Umbilical cord (tissue), 2 donors: Measurements from ENCODE around the gene HMCN2. TPM values are rescaled to one million over a fixed set of nuclear protein-coding genes. Genes with fewer than 3 reads are reported as not detected.

ENCODE experiments used
- DNase-seq: peaks from one replicate; pipeline ENCODE4 v3.0.0-alpha.2; 2015; ENCODE audit warnings: low spot score
- total RNA-seq: library from RNA; depleted of rRNA; stranded (reverse); fragments of >200 nt; gene quantifications from one replicate; pipeline ENCODE4 v1.2.3, GENCODE V29; 2014; ENCODE audit warnings: low replicate concordance; ENCODE audit not compliant: insufficient read depth

The HMCN2 gene
- total RNA-seq, 1 donor from 2014 or later: 7.5 TPM

DNA sequence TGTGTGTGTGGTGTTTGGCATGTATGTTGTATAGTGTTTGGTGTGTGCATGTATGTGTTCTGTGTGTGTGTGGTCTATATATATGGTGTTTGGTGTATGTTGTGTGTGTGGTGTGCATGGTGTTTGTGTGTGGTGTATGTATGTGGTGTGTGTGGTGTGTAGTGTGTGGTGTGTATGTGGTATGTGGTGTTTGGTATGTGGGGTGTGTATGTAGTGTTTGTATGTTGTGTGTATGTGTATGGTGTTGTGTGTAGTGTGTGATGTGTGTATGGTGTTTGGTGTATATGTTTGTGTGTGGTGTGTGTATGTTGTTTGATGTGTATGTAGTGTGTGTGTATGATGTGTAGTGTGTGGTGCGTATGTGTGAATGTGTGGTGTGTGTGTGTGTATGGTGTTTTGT lies 78.8 kb downstream of the HMCN2 start:
- DNase-seq: no peak

DNA sequence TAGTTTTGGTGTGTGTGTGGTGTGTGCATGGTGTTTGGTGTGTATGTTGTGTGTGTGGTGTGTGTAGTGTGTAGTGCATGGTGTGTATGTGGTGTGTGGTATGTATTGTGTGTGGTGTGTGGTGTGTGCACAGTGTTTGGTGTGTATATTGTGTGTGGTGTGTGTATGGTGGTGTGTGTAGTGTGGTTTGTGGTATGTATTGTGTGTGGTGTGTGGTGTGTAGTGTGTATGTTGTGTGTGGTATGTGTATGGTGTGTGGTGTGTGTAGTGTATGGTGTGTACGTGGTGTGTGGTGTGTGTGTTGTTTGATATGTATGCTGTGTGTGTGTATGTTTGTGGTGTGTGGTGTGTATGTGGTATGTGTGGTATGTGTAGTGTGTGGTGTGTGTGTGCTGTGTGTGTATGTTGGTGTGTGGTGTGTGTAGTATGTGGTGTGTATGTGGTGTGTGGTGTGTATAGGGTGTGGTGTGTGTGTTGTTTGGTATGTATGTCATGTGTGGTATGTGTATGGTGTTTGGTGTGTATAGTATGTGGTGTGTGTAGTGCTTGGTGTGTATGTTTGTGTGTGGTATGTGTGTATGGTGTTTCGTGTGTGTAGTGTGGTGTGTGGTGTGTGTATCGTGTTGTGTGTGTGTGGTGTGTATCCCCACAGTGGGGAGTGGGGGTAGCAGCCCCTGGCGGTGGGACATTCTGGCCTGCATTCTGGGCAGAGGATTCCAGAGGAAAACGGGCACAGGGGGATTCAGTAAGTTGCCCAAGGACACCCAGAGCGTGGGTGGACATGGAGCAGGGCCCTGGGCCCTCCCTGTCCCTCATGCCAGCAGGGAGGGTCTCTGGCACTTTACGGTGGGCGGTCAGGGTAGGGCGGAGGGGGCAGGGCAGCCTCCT lies 79.7 kb downstream of the HMCN2 start:
- DNase-seq: no peak

DNA sequence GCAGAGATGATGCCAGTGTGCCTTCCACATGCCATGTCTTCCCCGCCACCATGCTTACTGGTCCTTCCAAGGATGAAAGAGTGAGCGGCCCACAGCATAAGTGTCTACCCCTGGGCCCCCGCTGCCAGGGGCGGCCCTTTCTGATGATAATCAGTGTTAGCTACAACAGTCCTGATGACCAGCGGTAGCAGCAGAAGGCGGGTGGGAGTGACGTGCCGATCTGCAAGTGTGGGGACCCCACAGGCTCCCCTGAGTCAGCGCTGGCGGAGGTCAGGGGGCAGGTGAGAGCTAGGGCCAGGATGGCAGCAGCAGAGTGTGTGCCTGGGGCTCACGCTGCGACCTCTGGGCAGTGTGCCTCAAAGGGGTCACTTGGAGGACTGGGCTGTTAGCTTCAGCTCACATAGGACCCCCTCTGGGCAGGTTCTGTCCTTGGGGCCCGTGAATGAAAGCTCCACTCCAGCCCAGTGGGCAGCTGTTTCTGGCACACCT lies 80.4 kb downstream of the HMCN2 start:
- no peak for DNase-seq

DNA sequence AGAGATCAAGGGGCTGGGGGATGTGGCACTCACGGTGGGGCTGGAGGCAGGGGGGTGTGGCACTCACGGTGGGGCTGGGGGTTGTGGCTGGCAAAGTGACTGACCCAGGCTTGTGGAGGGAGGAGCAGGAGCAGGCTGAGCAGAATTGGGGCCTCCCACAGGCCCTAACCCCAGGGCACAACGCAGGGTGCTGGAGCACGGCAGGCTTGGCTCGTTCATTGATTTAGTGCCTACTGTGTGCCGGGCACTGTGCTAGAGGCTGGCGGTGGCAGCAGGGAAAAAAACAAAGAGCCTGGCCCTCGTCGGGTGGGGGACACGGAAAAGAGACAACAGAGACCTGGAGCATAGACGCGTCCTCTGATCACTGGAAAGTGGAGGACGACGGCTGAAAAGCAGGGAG lies 80.9 kb downstream of the HMCN2 start:
- DNase-seq: no peak

DNA sequence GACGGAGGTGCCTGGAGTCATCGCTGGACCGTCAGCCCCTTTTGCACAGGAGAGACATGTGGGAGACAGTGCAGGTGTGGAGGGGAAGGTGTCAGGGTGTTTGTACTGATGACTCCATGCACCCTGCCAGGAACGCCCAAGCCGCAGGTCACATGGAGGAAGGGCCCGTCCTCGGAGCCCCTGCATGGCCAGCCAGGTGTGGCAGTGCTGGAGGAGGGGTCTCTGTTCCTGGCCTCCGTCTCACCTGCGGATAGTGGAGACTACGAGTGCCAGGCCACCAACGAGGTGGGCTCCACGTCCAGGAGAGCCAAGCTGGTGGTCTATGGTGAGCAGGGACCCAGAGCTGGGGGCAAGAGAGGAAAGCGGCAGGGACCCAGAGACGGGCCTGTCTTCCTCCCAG lies 81.5 kb downstream of the HMCN2 start:
- DNase-seq: no peak

DNA sequence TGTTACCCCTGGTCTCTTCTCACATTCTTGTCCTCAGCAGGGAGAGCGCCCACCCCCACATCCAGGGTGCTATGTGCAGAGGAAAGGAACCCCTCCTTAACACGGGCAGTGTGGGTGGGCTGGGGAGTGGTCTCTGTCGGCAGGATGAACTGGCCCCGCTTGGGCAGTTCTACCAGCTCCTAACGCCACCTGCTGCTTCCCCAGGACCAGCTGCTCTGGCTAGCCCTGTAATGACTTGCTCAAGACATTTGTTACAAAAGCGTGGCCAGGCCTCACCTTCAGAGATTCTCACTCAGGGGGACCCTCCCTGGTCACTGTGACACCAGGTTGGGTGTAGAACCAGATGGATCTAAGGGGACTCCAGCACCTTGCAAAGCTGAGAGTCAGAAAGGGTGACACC lies 82.4 kb downstream of the HMCN2 start:
- no peak for DNase-seq

DNA sequence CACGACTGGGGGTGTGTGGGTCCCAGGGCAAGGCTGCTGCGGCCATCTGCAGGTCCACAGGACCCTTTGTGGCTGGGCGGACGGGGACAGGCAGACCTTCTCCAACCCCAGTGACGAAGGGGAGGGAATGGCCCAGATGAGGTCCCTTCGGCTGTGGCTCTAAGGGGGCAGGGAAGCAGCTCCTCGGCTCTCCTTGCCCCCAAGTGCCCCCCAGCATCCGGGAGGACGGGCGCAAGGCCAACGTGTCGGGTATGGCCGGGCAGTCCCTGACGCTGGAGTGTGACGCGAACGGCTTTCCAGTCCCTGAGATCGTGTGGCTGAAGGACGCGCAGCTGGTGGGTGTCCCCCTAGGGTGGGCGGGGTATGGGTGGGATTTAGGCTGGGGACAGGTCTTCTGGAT lies 82.8 kb downstream of the HMCN2 start:
- DNase-seq: no peak

DNA sequence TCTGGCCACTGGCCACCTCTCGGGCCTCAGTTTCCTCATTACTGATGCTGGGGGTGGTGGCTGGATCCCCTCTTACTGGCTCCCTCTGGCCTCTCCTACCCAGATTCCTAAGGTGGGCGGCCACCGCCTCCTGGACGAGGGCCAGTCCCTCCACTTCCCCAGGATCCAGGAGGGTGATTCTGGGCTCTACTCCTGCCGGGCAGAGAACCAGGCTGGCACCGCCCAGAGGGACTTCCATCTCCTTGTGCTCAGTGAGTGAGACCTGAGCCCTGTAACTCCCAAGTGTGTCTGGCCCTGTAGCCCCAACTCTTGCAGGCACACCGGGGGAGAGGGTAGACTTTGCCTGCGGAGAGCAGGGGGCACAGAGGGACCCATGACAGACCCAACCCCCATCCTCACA lies 83.3 kb downstream of the HMCN2 start:
- DNase-seq: no peak

DNA sequence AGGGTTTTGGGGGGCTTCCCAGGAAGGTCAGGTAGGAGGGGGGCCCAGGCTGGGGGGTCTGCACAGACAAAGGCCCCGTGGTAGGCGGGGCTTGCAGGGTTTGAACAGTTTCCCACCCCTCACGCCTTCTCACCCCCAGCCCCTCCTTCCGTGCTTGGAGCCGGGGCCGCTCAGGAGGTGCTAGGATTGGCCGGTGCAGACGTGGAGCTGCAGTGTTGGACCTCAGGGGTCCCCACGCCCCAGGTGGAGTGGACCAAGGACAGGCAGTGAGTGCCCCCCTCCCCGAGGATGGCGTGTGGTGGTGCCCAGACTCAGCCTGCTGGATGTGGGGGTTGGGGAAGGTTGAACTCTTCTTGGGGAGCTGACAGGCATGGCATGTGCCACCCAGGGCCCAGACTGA lies 83.8 kb downstream of the HMCN2 start:
- DNase-seq: no peak

DNA sequence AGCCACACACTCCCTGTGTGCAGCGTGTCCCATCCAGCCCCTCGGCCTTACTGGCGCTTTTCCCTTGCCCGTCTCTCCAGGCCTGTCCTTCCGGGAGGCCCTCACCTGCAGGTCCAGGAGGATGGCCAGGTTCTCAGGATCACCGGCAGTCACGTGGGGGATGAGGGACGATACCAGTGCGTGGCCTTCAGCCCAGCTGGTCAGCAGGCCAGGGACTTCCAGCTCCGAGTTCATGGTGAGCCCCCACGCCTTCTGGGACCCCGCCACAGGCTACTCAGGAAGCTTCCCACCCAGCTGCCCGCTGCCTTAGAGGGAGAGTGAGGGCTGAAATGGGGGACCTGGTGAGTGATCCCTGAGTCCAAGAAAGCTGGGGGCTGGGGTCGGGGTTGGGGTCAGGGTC lies 85.8 kb downstream of the HMCN2 start:
- no peak for DNase-seq

DNA sequence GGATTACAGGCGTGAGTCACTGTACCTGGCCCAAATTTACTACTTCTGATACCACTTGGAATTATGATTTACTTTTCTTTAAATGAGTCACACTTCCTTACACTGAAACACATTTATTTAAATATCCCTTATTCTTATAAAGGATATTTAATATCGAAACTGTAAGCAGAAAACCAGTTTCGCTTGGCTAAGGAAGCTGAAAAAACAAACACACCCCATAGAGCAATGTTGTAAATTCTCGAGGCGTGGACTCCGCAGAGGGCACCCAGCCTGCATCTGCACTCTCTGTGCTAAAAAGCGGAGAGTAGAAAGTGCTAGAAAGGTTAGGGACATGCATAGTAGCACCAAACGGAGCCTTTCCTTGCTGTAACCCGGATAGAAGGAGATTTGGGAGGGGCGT lies 86.5 kb downstream of the HMCN2 start:
- no peak for DNase-seq

DNA sequence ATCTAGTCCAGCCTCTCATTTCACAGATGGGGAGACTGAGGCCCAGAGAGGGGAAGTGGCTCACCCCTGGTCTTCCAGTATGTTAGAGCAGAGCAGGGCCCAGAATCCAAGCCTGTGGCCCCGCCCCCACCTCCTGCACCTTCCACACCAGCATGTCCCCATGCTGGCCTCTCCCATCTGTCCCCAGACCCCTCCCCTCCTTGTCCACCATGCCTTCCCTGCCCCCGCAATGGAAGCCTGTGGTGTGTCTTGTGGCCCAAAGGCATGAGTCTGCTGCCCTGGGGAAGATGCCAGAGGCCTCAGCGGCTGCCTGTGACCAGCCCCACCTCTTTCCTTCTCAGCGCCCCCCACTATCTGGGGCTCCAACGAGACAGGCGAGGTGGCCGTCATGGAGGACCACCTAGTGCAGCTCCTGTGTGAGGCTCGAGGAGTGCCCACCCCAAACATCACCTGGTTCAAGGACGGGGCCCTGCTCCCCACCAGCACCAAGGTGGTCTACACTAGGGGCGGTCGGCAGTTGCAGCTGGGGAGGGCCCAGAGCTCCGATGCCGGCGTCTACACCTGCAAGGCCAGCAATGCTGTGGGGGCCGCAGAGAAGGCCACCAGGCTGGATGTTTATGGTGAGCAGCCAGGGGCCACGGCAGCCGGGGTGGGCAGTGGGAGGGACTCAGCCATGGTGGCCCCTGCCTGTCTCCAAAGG lies 87.2 kb downstream of the HMCN2 start:
- DNase-seq: no peak

DNA sequence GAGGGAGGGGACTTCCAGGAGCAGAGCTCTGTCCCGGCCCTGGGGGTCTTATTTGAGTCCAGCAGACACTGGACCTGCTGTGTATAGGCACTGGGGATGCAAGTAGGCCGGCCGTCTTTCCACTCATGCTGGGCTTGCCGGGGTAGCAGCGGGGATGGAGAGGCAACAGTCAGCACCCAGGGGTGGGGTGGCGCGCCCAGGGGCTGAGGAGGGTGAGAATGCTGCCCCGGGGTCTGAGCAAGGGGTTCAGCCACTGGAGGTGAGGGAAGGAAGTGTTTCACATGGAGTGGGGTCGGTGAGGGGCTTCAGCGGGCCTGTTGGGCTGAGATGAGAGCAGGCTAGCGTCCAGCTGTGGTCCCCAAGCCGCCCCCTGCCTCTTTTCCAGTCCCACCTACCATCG lies 88.8 kb downstream of the HMCN2 start:
- DNase-seq: no peak

DNA sequence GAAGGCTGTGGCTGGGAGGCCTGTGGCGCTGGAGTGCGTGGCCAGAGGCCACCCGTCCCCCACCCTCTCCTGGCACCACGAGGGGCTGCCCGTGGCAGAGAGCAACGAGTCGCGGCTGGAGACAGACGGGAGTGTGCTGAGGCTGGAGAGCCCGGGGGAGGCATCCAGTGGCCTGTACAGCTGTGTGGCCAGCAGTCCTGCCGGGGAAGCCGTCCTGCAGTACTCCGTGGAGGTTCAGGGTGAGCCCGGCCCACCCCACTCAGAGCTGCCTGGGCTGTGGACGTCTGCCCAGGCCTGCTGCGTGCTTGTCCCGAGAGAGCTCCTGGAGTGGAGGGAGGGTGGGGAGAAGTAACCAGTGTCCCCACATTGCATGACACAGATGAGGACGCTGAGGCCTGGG lies 89.2 kb downstream of the HMCN2 start:
- no peak for DNase-seq

DNA sequence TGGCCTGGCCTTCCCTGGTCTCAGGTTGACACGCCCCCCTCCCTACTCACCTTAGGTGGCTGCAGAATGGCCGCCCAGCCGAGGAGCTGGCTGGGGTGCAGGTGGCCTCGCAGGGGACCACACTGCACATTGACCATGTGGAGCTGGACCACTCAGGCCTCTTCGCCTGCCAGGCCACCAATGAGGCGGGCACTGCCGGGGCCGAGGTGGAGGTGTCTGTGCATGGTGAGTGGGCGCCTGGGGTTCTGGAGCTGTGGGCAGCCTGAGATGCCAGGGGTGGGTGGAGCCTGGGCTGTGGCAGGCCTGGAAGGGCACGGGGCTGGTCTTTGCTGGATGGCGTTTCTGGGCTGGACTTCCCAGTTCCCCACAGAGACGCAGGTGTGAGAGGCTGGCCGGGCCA lies 90.5 kb downstream of the HMCN2 start:
- DNase-seq: no peak

DNA sequence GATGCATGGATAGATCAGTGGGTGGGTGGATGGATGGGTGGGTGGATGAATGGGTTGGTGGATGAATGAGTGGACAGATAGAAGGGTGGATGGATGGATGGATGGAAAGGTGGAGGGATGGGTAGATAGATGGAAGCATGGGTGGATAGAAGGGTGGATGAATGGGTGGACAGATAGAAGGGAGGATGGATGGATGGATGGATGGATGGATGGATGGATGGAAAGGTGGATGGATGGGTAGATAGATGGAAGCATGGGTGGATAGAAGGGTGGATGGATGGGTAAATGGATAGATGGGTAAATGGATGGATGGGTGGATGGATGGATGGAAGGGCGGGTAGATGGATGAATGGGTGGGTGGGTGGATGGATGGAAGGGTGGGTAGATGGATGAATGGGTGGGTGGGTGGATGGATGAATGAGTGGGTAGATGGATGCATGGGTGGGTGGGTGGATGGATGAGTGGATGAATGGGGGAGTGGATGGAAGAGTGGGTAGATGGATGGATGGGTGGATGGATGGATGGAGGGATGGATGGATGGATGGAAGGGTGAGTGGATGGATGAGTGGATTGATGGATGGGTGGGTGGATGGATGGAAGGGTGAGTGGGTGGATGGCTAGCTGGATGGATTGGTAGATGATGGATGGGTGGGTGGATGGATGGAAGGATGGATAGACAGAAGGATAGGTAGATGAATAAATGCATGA lies 91.5 kb downstream of the HMCN2 start:
- DNase-seq: no peak

DNA sequence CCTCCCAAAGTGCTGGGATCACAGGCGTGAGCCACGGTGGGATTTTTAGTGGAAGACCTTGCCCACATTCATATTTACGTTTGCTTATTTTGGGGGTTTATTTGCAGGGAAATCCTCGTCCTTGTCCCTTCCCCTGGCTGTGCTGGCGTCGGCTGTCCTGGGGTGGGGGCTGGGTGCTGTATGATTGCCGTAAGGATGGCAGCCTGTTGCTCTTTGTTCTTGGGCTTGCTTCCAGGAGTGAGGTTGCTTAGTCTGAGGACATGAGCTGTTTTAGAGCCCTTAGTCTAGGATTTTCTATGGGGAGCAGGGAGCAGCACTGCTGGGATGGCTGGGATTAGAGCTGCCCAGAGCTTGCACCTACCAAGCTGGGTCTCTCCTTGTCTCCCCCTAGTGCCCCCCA lies 93.4 kb downstream of the HMCN2 start:
- no peak for DNase-seq

DNA sequence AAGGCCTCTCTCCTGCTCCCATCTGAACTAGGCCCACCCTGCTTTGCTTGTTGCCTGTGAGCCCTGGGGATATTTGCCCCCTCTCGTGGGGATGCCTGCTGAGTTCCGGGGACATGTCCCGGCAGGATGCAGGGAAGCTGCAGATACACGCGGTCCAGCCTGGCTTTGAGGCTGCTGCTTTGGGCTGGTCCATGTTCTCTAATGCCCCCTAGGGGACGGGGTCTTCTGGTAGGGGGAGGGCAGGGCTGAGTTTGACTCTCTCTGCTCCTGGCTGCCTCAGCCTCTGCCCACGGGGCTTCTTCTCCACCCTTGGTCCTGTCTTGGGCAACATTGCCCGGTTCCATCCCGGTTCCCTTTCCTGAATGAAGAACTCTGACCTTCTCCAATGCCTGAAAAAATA lies 94.3 kb downstream of the HMCN2 start:
- no peak for DNase-seq

DNA sequence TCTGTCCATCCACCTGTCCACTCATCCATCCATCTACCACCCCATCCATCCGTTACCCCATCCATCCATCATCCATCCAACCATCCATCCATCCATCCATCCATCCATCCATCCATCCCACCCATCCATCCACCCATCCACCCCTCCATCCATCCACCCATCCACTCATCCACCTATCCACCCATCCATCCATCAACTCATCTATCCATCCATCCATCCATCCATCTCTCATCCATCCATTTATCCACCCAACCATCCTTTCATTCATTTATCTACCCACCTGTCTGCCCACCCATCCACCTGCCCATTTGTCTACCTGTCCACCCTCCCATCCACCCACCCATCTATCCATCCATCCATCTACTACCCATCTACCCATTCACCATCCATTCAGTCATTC lies 95.1 kb downstream of the HMCN2 start:
- DNase-seq: no peak

DNA sequence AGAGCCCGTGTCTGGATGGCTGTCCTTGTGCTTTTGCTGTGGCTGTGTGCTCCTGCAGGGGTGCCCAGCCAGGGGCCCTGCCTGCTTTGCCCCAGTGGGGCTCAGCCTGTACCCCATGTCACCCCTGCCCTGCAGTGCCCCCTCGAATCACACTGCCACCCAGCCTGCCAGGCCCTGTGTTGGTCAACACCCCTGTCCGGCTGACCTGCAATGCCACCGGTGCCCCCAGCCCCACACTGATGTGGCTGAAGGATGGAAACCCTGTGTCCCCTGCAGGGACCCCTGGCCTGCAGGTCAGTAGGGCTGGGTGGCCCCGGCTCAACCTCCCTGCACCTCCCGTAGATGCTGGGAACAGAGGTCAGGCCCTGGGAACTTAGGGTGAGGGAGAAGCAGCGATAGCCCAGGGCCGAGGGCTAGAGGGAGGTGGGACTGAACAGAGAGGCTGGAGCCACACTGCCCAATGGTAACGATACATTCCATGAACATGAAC lies 96.4 kb downstream of the HMCN2 start:
- no peak for DNase-seq

DNA sequence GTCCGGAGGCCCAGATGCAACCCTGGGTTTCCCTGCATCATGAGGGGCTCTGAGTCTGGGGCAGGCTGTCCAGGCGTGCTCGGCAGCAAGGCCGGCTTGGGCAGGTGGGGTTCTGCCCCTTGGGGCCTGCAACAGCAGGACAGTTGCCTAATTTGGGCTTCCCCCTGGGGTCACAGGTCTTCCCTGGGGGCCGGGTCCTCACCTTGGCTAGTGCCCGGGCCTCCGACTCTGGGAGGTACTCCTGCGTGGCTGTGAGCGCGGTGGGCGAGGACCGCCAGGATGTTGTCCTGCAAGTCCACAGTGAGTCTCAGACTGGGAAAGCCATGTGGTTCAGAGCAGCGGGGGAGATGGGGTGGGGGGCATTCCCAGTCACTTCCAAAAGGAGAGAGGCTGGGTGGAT lies 97.1 kb downstream of the HMCN2 start:
- no peak for DNase-seq

DNA sequence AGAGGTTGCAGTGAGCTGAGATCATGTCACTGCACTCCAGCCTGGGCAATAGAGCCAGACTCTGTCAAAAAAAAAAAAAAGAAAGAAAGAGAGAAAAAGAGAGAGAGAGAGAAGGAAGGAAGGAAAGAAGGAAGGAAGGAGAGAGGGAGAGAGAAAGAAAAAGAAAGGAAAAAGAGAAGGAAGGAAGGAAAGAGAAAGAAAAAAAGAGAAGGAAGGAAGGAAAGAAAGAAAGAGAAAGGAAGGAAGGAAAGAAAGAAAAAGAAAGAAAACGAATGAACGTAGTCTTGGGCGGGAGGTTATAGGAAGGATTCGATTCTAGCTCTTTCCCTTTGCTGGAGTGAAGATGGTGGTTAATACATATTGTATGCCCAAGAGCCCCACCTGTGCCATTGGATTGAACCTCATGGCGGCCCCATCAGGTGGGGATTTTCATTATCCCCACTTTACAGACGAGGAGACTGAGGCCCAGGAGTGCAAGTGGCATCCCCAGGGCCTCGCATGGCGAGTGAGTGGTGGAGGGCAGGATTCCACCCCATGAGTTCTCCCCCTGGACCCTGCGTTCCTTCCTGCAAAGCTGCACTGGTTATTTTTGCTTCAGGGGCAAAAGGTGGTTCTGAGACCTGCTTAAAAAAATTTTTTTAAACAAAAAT lies 98.3 kb downstream of the HMCN2 start:
- no peak for DNase-seq
